Neural crest cell (in vitro differentiated cells): ENCODE data around the gene TEAD3. TPM values are rescaled to one million over a fixed set of nuclear protein-coding genes. Genes with fewer than 3 reads are reported as not detected.

ENCODE experiments used
- DNase-seq: peaks from one replicate; pipeline ENCODE4 v3.0.0; 2021; ENCODE audit warnings: low read depth, mixed read lengths, low spot score
- H3K27ac Mint-ChIP-seq: one replicate; pipeline ENCODE4 v1.8.0; 2021; ENCODE audit warnings: mild to moderate bottlenecking, mixed read lengths; ENCODE audit not compliant: unreplicated experiment
- H3K27me3 Mint-ChIP-seq: 2 replicates; pipeline ENCODE4 v1.8.0; 2021; ENCODE audit warnings: low read depth, mild to moderate bottlenecking, mixed read lengths
- H3K36me3 Mint-ChIP-seq: 2 replicates; pipeline ENCODE4 v1.8.0; 2021; ENCODE audit warnings: low read depth, mild to moderate bottlenecking, mixed read lengths
- H3K4me1 Mint-ChIP-seq: 2 replicates; pipeline ENCODE4 v1.8.0; 2021; ENCODE audit warnings: mixed read lengths
- H3K4me3 Mint-ChIP-seq: one replicate; pipeline ENCODE4 v1.8.0; 2021; ENCODE audit warnings: mild to moderate bottlenecking, mixed read lengths
- H3K9me3 Mint-ChIP-seq: 2 replicates; pipeline ENCODE4 v1.8.0; 2021; ENCODE audit warnings: mixed read lengths
- total RNA-seq: library from RNA; stranded (reverse); gene quantifications from 2 replicates; pipeline ENCODE4 v1.2.1, GENCODE V29; 2021
- TF ChIP-seq, protein P1 (sequence below): fragments of 200-600 bp; sonication (generic); conservative IDR thresholded peaks from 2 replicates; pipeline ENCODE4 v1.5.0; 2021; ENCODE audit warnings: antibody characterized with exemption, mild to moderate bottlenecking

TEAD3 gene
- total RNA-seq, 1 donor from 2014 or later: 19.2 TPM

GRCh38 chr6:35488517-35488862 is 8.4 kb downstream of the TEAD3 start:
- no peak overlapping the region for H3K4me3 Mint-ChIP-seq
- H3K27ac Mint-ChIP-seq: no peak overlapping the region
- no peaks in the 10 kb centered on the region for H3K36me3 Mint-ChIP-seq
- DNase-seq: no peak
- H3K4me1 Mint-ChIP-seq: peaks cover 49% of the 10 kb centered on the region
- TF ChIP-seq, protein P1, sequence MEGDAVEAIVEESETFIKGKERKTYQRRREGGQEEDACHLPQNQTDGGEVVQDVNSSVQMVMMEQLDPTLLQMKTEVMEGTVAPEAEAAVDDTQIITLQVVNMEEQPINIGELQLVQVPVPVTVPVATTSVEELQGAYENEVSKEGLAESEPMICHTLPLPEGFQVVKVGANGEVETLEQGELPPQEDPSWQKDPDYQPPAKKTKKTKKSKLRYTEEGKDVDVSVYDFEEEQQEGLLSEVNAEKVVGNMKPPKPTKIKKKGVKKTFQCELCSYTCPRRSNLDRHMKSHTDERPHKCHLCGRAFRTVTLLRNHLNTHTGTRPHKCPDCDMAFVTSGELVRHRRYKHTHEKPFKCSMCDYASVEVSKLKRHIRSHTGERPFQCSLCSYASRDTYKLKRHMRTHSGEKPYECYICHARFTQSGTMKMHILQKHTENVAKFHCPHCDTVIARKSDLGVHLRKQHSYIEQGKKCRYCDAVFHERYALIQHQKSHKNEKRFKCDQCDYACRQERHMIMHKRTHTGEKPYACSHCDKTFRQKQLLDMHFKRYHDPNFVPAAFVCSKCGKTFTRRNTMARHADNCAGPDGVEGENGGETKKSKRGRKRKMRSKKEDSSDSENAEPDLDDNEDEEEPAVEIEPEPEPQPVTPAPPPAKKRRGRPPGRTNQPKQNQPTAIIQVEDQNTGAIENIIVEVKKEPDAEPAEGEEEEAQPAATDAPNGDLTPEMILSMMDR: no peak
- H3K27me3 Mint-ChIP-seq: no peaks in the 10 kb centered on the region
- H3K9me3 Mint-ChIP-seq: no peaks in the 10 kb centered on the region

DNA sequence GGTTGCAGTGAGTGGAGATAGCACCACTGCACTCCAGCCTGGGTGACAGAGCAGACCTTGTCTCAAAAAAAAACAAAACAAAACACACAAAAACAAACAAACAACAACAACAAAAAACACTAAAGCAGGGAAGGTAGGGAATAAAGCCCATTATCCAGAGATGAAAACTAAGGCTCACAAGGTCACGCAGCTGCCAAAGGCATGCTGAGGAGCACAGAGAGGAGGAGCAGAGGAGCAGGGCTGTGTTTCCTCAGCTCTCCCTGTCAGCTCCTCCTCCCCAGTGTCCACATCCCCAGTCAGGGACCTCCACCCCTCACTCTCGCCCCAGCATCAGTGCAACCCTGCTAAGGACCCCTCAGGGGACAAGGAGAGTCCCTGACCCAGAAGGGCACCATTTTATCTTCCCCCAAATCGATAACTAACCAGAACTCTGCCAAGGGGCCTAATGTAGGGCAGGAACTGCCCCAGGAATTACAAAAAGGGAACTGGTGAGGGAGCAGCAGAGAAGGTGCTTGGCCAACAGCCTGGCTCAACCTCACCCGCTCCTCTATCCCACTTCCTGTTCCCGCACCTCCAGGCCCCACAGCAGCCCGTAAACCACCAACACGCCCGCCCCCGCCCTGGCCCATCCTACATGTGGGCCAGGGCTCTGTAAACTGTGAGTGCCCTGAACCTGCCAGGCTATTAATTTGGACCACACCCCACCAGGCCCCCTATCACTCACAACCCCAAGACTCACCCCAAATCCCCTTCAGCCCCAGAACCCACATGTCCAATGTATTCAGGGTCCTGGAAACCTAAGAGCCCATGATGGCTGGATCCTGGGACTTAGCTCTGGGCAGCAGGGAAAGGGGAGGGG is 9.0 kb downstream of the TEAD3 start:
- DNase-seq: no peak
- Mint-ChIP-seq H3K36me3 (no peaks in the 10 kb centered on the region), H3K4me3 (peak overlapping the region; percentile 15), H3K27ac (no peak overlapping the region), H3K4me1 (peaks cover 42% of the 10 kb centered on the region), H3K9me3 (no peaks in the 10 kb centered on the region), H3K27me3 (no peaks in the 10 kb centered on the region)
- TF ChIP-seq, protein P1: no peak

- Mint-ChIP-seq H3K27me3 (no peaks in the 10 kb centered on the region), H3K9me3 (no peaks in the 10 kb centered on the region), H3K36me3 (no peaks in the 10 kb centered on the region), H3K4me3 (no peak overlapping the region), H3K4me1 (peaks cover 36% of the 10 kb centered on the region), H3K27ac (no peak overlapping the region)
- TF ChIP-seq, protein P1: no peak
- no peak for DNase-seq
Measured at GRCh38 chr6:35486005-35486925, 10.6 kb downstream of the TEAD3 start.

GRCh38 chr6:35485402-35485877 is 11.4 kb downstream of the TEAD3 start:
- no peak for DNase-seq
- H3K36me3 Mint-ChIP-seq: no peaks in the 10 kb centered on the region
- no peak overlapping the region for H3K4me3 Mint-ChIP-seq
- H3K4me1 Mint-ChIP-seq: peaks cover 35% of the 10 kb centered on the region
- TF ChIP-seq, protein P1: no peak
- H3K27ac Mint-ChIP-seq: no peak overlapping the region
- no peaks in the 10 kb centered on the region for H3K9me3 Mint-ChIP-seq
- H3K27me3 Mint-ChIP-seq: no peaks in the 10 kb centered on the region

- Mint-ChIP-seq H3K36me3 (no peaks in the 10 kb centered on the region), H3K27me3 (no peaks in the 10 kb centered on the region), H3K4me3 (no peak overlapping the region), H3K9me3 (no peaks in the 10 kb centered on the region), H3K4me1 (peaks cover 31% of the 10 kb centered on the region), H3K27ac (no peak overlapping the region)
- TF ChIP-seq, protein P1: no peak
- DNase-seq: no peak
Measured at GRCh38 chr6:35484921-35485392, 11.9 kb downstream of the TEAD3 start.
